T-helper 1 cell treated with Interleukin-12 subunit alpha and Interleukin-12 subunit beta and Interleukin-4 antibody, amounts not matched to agents 30 μg/mL and 1 μg/mL, for 36 hours (primary cell): ENCODE data around the gene STAB2.
"Not testable (repeated sequence)": the region's sequence is repeated elsewhere in the genome, so short reads cannot be mapped to it uniquely, and the experiment has no call there.

ENCODE experiments used
- H3K27ac Mint-ChIP-seq: one replicate; pipeline ENCODE4 v1.8.0; 2021; ENCODE audit warnings: mild to moderate bottlenecking, mixed read lengths
- H3K27me3 Mint-ChIP-seq: one replicate; pipeline ENCODE4 v1.8.0; 2021; ENCODE audit warnings: low read depth, mixed read lengths
- H3K36me3 Mint-ChIP-seq: one replicate; pipeline ENCODE4 v1.8.0; 2021; ENCODE audit warnings: low read depth, mixed read lengths
- H3K4me1 Mint-ChIP-seq: one replicate; pipeline ENCODE4 v1.8.0; 2021; ENCODE audit warnings: low read depth, mixed read lengths
- H3K4me3 Mint-ChIP-seq: one replicate; pipeline ENCODE4 v1.8.0; 2021; ENCODE audit warnings: mild to moderate bottlenecking, moderate library complexity, mixed read lengths
- H3K9me3 Mint-ChIP-seq: one replicate; pipeline ENCODE4 v1.8.0; 2021; ENCODE audit warnings: mixed read lengths

STAB2 gene

DNA sequence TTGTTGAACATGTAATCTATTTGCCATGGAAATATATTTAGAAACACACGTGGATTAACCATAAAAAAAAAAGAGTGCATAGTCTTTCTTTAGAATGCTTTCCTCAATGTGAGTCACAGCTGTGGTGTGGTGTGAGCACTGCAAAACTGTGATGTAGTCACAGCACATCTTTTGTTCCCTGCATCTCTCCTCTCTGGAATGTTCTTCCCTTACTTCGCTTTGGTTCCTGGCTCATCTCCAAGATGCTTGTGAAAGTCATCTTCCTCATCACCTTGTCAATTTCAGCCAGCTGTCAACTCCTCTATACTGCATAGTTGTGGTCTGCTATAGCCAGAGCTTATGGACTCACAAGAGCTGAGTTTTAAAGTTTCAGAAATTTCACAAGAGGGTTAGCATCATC is 60.2 kb downstream of the STAB2 start:
- Mint-ChIP-seq H3K4me1 (no peaks in the 10 kb centered on the region), H3K27me3 (peaks cover 3% of the 10 kb centered on the region), H3K27ac (no peak overlapping the region), H3K9me3 (no peaks in the 10 kb centered on the region), H3K36me3 (no peaks in the 10 kb centered on the region), H3K4me3 (no peak overlapping the region)

GRCh38 chr12:103652808-103653207 is 65.7 kb downstream of the STAB2 start:
- H3K4me3 Mint-ChIP-seq: no peak overlapping the region
- H3K36me3 Mint-ChIP-seq: no peaks in the 10 kb centered on the region
- peaks cover 8% of the 10 kb centered on the region for H3K9me3 Mint-ChIP-seq
- H3K27me3 Mint-ChIP-seq: no peaks in the 10 kb centered on the region
- no peaks in the 10 kb centered on the region for H3K4me1 Mint-ChIP-seq
- no peak overlapping the region for H3K27ac Mint-ChIP-seq

GRCh38 chr12:103653568-103654173 is 66.6 kb downstream of the STAB2 start:
- H3K27ac Mint-ChIP-seq, H3K4me3 Mint-ChIP-seq, H3K27me3 Mint-ChIP-seq, H3K9me3 Mint-ChIP-seq, H3K36me3 Mint-ChIP-seq, H3K4me1 Mint-ChIP-seq: not testable (repeated sequence)

- Mint-ChIP-seq H3K36me3 (no peaks in the 10 kb centered on the region), H3K4me3 (no peak overlapping the region), H3K27ac (no peak overlapping the region), H3K4me1 (no peaks in the 10 kb centered on the region), H3K9me3 (peaks cover 8% of the 10 kb centered on the region), H3K27me3 (no peaks in the 10 kb centered on the region)
Measured at GRCh38 chr12:103654816-103655215, 67.7 kb downstream of the STAB2 start.

DNA sequence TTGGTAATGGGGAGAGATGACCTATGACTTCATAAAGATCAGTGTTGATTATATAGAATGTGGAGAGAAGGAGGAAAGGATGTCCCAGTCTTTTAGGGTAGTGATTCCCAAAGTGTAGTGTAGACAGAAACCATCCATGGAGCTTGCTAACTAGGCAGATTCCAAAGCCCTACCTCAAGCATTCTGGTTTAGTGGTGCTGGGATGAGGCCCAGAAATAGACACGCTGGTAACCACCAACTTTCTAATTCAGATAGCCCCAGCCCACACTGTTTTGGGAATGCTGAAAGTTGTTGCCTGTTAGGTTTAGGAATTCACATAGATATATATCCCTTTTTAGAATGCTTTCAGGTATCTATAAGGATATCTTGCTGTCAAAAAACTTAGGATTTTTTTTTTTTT is 69.2 kb downstream of the STAB2 start:
- Mint-ChIP-seq H3K27ac (no peak overlapping the region), H3K4me1 (no peaks in the 10 kb centered on the region), H3K36me3 (no peaks in the 10 kb centered on the region), H3K4me3 (no peak overlapping the region), H3K9me3 (peaks cover 8% of the 10 kb centered on the region), H3K27me3 (peaks cover 6% of the 10 kb centered on the region)

GRCh38 chr12:103657331-103657730 is 70.3 kb downstream of the STAB2 start:
- no peaks in the 10 kb centered on the region for H3K4me1 Mint-ChIP-seq
- H3K9me3 Mint-ChIP-seq: peaks cover 8% of the 10 kb centered on the region
- no peaks in the 10 kb centered on the region for H3K36me3 Mint-ChIP-seq
- peaks cover 6% of the 10 kb centered on the region for H3K27me3 Mint-ChIP-seq
- no peak overlapping the region for H3K27ac Mint-ChIP-seq
- H3K4me3 Mint-ChIP-seq: no peak overlapping the region

- no peaks in the 10 kb centered on the region for H3K9me3 Mint-ChIP-seq
- no peak overlapping the region for H3K27ac Mint-ChIP-seq
- no peaks in the 10 kb centered on the region for H3K36me3 Mint-ChIP-seq
- peaks cover 6% of the 10 kb centered on the region for H3K27me3 Mint-ChIP-seq
- no peaks in the 10 kb centered on the region for H3K4me1 Mint-ChIP-seq
- H3K4me3 Mint-ChIP-seq: no peak overlapping the region
Measured at GRCh38 chr12:103664626-103665025, 77.6 kb downstream of the STAB2 start.

GRCh38 chr12:103665971-103666370 is 78.9 kb downstream of the STAB2 start:
- Mint-ChIP-seq H3K9me3 (no peaks in the 10 kb centered on the region), H3K4me1 (no peaks in the 10 kb centered on the region), H3K27ac (no peak overlapping the region), H3K4me3 (no peak overlapping the region), H3K27me3 (peaks cover under 1% of the 10 kb centered on the region), H3K36me3 (no peaks in the 10 kb centered on the region)

GRCh38 chr12:103667125-103667524 is 80.1 kb downstream of the STAB2 start:
- no peaks in the 10 kb centered on the region for H3K9me3 Mint-ChIP-seq
- no peak overlapping the region for H3K27ac Mint-ChIP-seq
- H3K27me3 Mint-ChIP-seq: no peaks in the 10 kb centered on the region
- no peak overlapping the region for H3K4me3 Mint-ChIP-seq
- no peaks in the 10 kb centered on the region for H3K36me3 Mint-ChIP-seq
- no peaks in the 10 kb centered on the region for H3K4me1 Mint-ChIP-seq

- H3K36me3 Mint-ChIP-seq: no peaks in the 10 kb centered on the region
- no peak overlapping the region for H3K27ac Mint-ChIP-seq
- no peaks in the 10 kb centered on the region for H3K9me3 Mint-ChIP-seq
- H3K4me1 Mint-ChIP-seq: no peaks in the 10 kb centered on the region
- no peaks in the 10 kb centered on the region for H3K27me3 Mint-ChIP-seq
- H3K4me3 Mint-ChIP-seq: no peak overlapping the region
Measured at GRCh38 chr12:103668520-103668919, 81.4 kb downstream of the STAB2 start.

DNA sequence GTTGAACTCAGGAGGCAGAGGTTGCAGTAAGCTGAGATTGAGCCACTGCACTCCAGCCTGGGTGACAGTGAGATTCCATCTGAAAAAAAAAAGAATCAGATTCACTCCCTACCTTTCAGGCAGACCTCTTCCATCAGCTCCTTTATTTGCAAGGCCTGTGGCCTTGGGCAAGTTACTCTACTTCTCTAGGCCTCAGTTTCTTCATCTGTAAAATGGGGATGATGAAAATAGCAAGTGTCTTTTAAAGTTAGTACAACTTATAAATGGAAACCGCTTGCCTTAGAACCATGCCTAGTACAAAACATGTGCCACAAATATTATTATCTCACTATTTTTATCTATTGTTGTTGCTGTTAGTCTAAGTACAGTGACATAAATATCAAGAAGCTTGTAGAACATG is 84.3 kb downstream of the STAB2 start:
- Mint-ChIP-seq H3K9me3 (no peaks in the 10 kb centered on the region), H3K4me3 (no peak overlapping the region), H3K36me3 (no peaks in the 10 kb centered on the region), H3K27me3 (no peaks in the 10 kb centered on the region), H3K27ac (no peak overlapping the region), H3K4me1 (no peaks in the 10 kb centered on the region)

GRCh38 chr12:103672401-103673119 is 85.5 kb downstream of the STAB2 start:
- H3K36me3 Mint-ChIP-seq: no peaks in the 10 kb centered on the region
- no peak overlapping the region for H3K4me3 Mint-ChIP-seq
- no peaks in the 10 kb centered on the region for H3K27me3 Mint-ChIP-seq
- no peaks in the 10 kb centered on the region for H3K9me3 Mint-ChIP-seq
- H3K27ac Mint-ChIP-seq: no peak overlapping the region
- H3K4me1 Mint-ChIP-seq: no peaks in the 10 kb centered on the region

DNA sequence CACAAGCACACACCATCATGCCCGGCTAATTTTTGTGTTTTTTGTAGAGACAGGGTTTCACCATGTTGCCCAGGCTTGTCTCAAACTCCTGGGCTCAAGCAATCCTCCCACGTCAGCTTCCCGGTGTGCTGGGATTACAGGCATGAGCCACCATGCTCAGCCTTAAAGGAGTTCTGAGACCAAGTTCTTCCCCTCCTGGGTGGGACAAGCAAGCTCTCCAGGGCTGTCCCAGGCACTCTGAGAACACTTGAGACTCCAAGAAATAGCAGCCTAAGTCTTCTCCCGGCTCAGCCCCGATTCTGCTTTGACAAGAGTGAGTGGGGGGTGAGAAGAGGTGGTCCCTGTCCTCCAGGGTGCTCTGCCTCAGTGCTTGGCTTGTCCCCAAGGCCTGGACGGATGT is 86.4 kb downstream of the STAB2 start:
- Mint-ChIP-seq H3K27ac (no peak overlapping the region), H3K27me3 (no peaks in the 10 kb centered on the region), H3K4me1 (no peaks in the 10 kb centered on the region), H3K9me3 (no peaks in the 10 kb centered on the region), H3K4me3 (no peak overlapping the region), H3K36me3 (no peaks in the 10 kb centered on the region)

DNA sequence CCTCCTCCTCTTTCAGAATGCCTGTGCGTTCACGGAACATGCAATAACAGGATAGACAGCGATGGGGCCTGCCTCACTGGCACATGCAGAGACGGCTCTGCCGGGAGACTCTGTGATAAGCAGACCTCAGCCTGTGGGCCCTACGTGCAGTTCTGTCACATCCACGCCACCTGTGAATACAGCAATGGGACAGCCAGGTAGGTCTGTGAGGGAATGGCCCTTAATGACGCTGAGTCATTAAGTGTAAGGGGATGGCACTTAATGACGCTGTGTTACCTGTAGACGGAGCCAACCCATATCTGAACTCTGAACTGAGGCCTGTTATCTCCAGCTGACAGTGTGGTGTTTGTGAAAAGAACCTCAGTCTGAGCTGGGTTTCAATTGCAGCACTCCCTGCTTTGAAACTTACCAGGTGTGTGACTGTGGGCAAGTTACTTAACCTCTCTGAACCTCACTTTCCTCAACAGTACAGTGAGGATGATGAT is 86.9 kb downstream of the STAB2 start:
- no peaks in the 10 kb centered on the region for H3K9me3 Mint-ChIP-seq
- H3K27me3 Mint-ChIP-seq: no peaks in the 10 kb centered on the region
- H3K4me1 Mint-ChIP-seq: no peaks in the 10 kb centered on the region
- no peak overlapping the region for H3K4me3 Mint-ChIP-seq
- H3K27ac Mint-ChIP-seq: no peak overlapping the region
- H3K36me3 Mint-ChIP-seq: no peaks in the 10 kb centered on the region

- Mint-ChIP-seq H3K4me1 (no peaks in the 10 kb centered on the region), H3K27ac (no peak overlapping the region), H3K27me3 (no peaks in the 10 kb centered on the region), H3K4me3 (no peak overlapping the region), H3K36me3 (no peaks in the 10 kb centered on the region), H3K9me3 (no peaks in the 10 kb centered on the region)
Measured at GRCh38 chr12:103676893-103677292, 89.8 kb downstream of the STAB2 start.
